ENCODE results near the gene NRROS.

DNA sequence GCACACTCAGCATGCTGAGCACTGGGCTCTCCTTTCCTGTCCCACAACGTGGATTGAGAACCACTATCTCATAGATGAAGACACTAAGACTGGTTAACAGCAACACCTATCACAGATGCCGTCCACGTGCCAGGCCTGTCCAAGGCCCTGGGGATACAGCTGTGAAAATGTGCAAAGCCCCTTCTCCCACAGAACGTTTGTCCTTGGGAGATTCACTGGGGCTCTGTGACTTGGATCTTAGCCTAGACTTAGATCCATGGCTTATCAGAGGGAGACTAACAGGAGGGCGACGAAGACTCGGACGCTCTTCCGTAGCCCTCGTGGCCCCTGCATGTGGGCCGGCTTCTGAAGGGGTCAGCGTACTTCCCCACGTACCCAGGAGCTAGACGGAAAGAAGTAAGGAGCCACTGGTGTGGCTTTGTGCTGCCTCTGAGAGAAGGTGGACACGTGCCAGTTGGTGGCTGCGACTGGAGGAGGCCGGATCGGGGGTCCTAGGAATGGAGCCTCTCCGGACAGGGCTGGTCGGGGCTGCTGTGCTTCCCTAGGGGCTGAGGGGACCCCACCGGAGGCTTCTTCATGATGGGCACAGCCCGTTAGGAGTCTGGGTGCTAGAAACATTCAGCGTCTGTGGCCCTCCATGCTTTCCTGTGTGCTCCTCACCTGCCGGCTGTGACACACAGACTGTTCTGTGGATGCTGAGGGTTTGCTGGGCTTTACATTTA is 964 bp downstream of the NRROS start:
- TF ChIP-seq, protein P1, sequence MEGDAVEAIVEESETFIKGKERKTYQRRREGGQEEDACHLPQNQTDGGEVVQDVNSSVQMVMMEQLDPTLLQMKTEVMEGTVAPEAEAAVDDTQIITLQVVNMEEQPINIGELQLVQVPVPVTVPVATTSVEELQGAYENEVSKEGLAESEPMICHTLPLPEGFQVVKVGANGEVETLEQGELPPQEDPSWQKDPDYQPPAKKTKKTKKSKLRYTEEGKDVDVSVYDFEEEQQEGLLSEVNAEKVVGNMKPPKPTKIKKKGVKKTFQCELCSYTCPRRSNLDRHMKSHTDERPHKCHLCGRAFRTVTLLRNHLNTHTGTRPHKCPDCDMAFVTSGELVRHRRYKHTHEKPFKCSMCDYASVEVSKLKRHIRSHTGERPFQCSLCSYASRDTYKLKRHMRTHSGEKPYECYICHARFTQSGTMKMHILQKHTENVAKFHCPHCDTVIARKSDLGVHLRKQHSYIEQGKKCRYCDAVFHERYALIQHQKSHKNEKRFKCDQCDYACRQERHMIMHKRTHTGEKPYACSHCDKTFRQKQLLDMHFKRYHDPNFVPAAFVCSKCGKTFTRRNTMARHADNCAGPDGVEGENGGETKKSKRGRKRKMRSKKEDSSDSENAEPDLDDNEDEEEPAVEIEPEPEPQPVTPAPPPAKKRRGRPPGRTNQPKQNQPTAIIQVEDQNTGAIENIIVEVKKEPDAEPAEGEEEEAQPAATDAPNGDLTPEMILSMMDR (conservative IDR thresholded peaks at IDR 0.05; ENCODE audit: low read length), result no peak
- TF ChIP-seq EZH2phosphoT487 (IDR thresholded peaks at IDR 0.05; ENCODE audit: borderline replicate concordance), result no peak

Measured in Loucy (cell line).